K562 (cell line): Measurements from ENCODE around the gene PAX5. TPM values are rescaled to one million over a fixed set of nuclear protein-coding genes. Genes with fewer than 3 reads are reported as not detected.

ENCODE experiments used
- ATAC-seq: fragments of 200-7000 bp; cut with Tn5 transposase; 3 replicates; pipeline ENCODE4 v1.9.1; 2020; ENCODE audit warnings: moderate library complexity
- BruUV-seq: library from RNA; stranded (reverse); fragments of 400-500 nt; replicated peaks from 2 replicates; lab custom pipeline; 2021; lab: Mats Ljungman, UMichigan
- CTCF ChIA-PET: fragments of 300-600 bp; formaldehyde crosslinking; extraction: SDS; loops from one replicate; lab custom pipeline; 2021; ENCODE audit warnings: low intra/inter-chr PET ratio; lab: Yijun Ruan, JAX
- POLR2A ChIA-PET: fragments of 300-600, 350-650 bp; sonication (Branson Sonifier 250); formaldehyde crosslinking; extraction: SDS; loops from one replicate; lab custom pipeline; 2021; ENCODE audit warnings: antibody characterized with exemption, inconsistent platforms; lab: Yijun Ruan, JAX
- DNase-seq, 4 experiments: peaks; one replicate each; pipeline versions ENCODE4 v3.0.0 to v3.0.0-alpha.2; 2011 to 2018; ENCODE audit warnings: low spot score in 3 of 4, mixed read lengths in 3 of 4; ENCODE audit errors: extremely low read depth in 1 of 4
- FAIRE-seq: peaks from 2 replicates; lab custom pipeline; 2011; peaks lifted over from hg19 to GRCh38; lab: Jason Lieb, UNC
- H2AFZ ChIP-seq: 2 replicates; pipeline ENCODE4 v1.6.0; 2011; ENCODE audit warnings: low read depth, low read length, control low read depth, inconsistent platforms
- H3K27ac ChIP-seq: fragments of 200-600 bp; 3 replicates; pipeline ENCODE4 v1.8.0; 2011; ENCODE audit warnings: low read depth, mild to moderate bottlenecking, control low read depth, inconsistent platforms, low read length, moderate library complexity, mixed read lengths; ENCODE audit errors: extremely low read depth
- H3K27me3 ChIP-seq, 2 experiments: fragments of 300-600 bp in 1 of 2; 2 replicates in 1 of 2; 3 replicates in 1 of 2; pipeline versions ENCODE4 v1.6.0 to v1.8.0; 2011; ENCODE audit warnings: inconsistent platforms in 2 of 2, low read length in 2 of 2, mild to moderate bottlenecking in 1 of 2, mixed read lengths in 1 of 2, moderate library complexity in 1 of 2; ENCODE audit not compliant: control insufficient read depth in 2 of 2, insufficient read depth in 2 of 2
- H3K36me3 ChIP-seq: fragments of 300-600 bp; 3 replicates; pipeline ENCODE4 v1.8.0; 2011; ENCODE audit warnings: mild to moderate bottlenecking, low read length, inconsistent platforms; ENCODE audit not compliant: control insufficient read depth, insufficient read depth
- H3K4me1 ChIP-seq, 2 experiments: fragments of 200-600 bp in 1 of 2; replicated peaks in 1 of 2; 2 replicates in 1 of 2; 3 replicates in 1 of 2; pipeline versions ENCODE4 v1.5.1 to v1.8.0; 2011; ENCODE audit warnings: inconsistent platforms in 2 of 2, low read length in 2 of 2, mild to moderate bottlenecking in 1 of 2, mixed read lengths in 1 of 2, moderate library complexity in 1 of 2; ENCODE audit not compliant: control insufficient read depth in 2 of 2, insufficient read depth in 2 of 2
- H3K4me2 ChIP-seq: 2 replicates; pipeline ENCODE4 v1.6.1; 2011; ENCODE audit warnings: low read length, control low read depth, inconsistent platforms, mixed read lengths; ENCODE audit not compliant: insufficient read depth
- H3K4me3 ChIP-seq: fragments of 200-600 bp; sonication (generic), shearing (Covaris generic); 2 replicates; pipeline ENCODE4 v1.5.1; 2016; ENCODE audit warnings: control low read depth, inconsistent platforms
- H3K79me2 ChIP-seq: fragments of 200-600 bp; 3 replicates; pipeline ENCODE4 v1.8.0; 2011; ENCODE audit warnings: low read length, inconsistent platforms; ENCODE audit not compliant: control insufficient read depth, insufficient read depth
- H3K9ac ChIP-seq, 2 experiments: 2 replicates each; pipeline versions ENCODE4 v1.6.0 to v1.6.1; 2011; ENCODE audit warnings: low read depth in 2 of 2, low read length in 2 of 2, control low read depth in 1 of 2, inconsistent platforms in 1 of 2, mild to moderate bottlenecking in 1 of 2, mixed read lengths in 1 of 2; ENCODE audit not compliant: insufficient read depth in 1 of 2
- H3K9me1 ChIP-seq: one replicate; pipeline ENCODE4 v1.6.0; 2011; ENCODE audit warnings: inconsistent platforms, mild to moderate bottlenecking, low read length, moderate library complexity; ENCODE audit not compliant: control insufficient read depth, insufficient read depth
- H3K9me3 ChIP-seq: replicated peaks from 2 replicates; pipeline ENCODE4 v1.5.1; 2011; ENCODE audit warnings: low read depth, low read length, inconsistent platforms; ENCODE audit not compliant: control insufficient read depth, insufficient read depth
- H4K20me1 ChIP-seq: replicated peaks from 2 replicates; pipeline ENCODE4 v1.6.1; 2011; ENCODE audit warnings: low read length, inconsistent platforms, mixed read lengths; ENCODE audit not compliant: control insufficient read depth, insufficient read depth
- CC2D1A ChIP-seq: fragments of 450-650 bp; IDR thresholded peaks from 2 replicates; pipeline ENCODE4 v1.6.1; 2017; ENCODE audit warnings: mild to moderate bottlenecking
- GABPA ChIP-seq: fragments of 200-800 bp; sonication (Bioruptor generic); conservative IDR thresholded peaks from 2 replicates; pipeline ENCODE4 v1.6.1; 2016; ENCODE audit warnings: low read depth, missing genetic modification characterization, missing compliant biosample characterization
- SNIP1 ChIP-seq: fragments of 450-650 bp; IDR thresholded peaks from 2 replicates; pipeline ENCODE4 v1.7.1; 2017; ENCODE audit warnings: low read depth, mild to moderate bottlenecking
- SOX6 ChIP-seq: fragments of 450-650 bp; IDR thresholded peaks from 2 replicates; pipeline ENCODE4 v1.6.1; 2014; ENCODE audit warnings: mild to moderate bottlenecking
- ZEB2 ChIP-seq: fragments of 450-650 bp; IDR thresholded peaks from 2 replicates; pipeline ENCODE4 v1.6.1; 2016
- ZNF695 ChIP-seq: fragments of 450-650 bp; formaldehyde crosslinking; IDR thresholded peaks from 2 replicates; pipeline ENCODE4 v1.4.0; 2020; ENCODE audit warnings: mild to moderate bottlenecking, moderate library complexity
- WGBS: fragments of 100-300 bp; shearing (Covaris generic); methylation state at CpG from one replicate; pipeline ENCODE4 v1.1.6; 2016; ENCODE audit warnings: low coverage, mixed read lengths; ENCODE audit not compliant: insufficient coverage; ENCODE audit errors: missing lambda C conversion rate; 5-methylcytosine and 5-hydroxymethylcytosine counted together
- in situ Hi-C: fragments of 300-500 bp; cut with MboI; formaldehyde crosslinking; loops from 4 replicates; pipeline ENCODE4 v1.15.0; 2018; ENCODE audit warnings: inconsistent platforms, mixed read lengths
- intact Hi-C: fragments of 100-400 bp; cut with micrococcal nuclease; formaldehyde crosslinking; loops from 2 replicates; pipeline ENCODE4 v1.14.2; 2022
- polyA plus RNA-seq, 8 experiments: library from polyadenylated mRNA; depleted of rRNA in 4 of 8; stranded (reverse) in 5 of 8; unstranded in 3 of 8; fragments of >200 nt; fragmentation: Nextera tagmentation in 2 of 8; fragmentation: Illumina TruSeq in 1 of 8; extraction: Ambion mirVana in 2 of 8; extraction: Trizol in 1 of 8; gene quantifications; 2 replicates each; pipeline versions ENCODE4 v1.2.1 to v1.2.3, GENCODE V29; 2011 to 2014; ENCODE audit warnings: inconsistent platforms in 1 of 8, missing spikeins in 1 of 8
- total RNA-seq, 7 experiments: library from RNA; depleted of rRNA in 6 of 7; stranded (reverse); fragments of >200 nt in 6 of 7; fragmentation: Illumina TruSeq in 2 of 7; extraction: Trizol in 2 of 7; gene quantifications; 2 replicates each; pipeline versions ENCODE4 v1.2.1 to v1.2.3, GENCODE V29; 2011 to 2021; ENCODE audit warnings: low replicate concordance in 1 of 7
- TF ChIP-seq, protein P1 (sequence below): fragments of 450-650 bp; formaldehyde crosslinking; IDR thresholded peaks from 2 replicates; pipeline ENCODE4 v1.4.0; 2020; ENCODE audit warnings: mild to moderate bottlenecking

Gene PAX5
- total and polyA plus RNA-seq, 9 of the 15 experiments (the other 6 are each of a cell fraction or from before 2014, with no cell fraction given), result 0.03 to 0.09 TPM; not detected in 7

- in situ Hi-C loops, result no loop called here
These were observed 133.2 kb downstream of the PAX5 start for GRCh38 chr9:36900856-36901220.

More at GRCh38 chr9:36900856-36901220, 133.2 kb downstream of the PAX5 start:
- H3K9me3 ChIP-seq, result no peaks in the 10 kb centered on the region
- no peak for FAIRE-seq
- POLR2A ChIA-PET, result no interaction called here
- no peak overlapping the region for H3K4me2 ChIP-seq
- no peak overlapping the region for H3K27ac ChIP-seq
- WGBS, result 5% methylated on average over 6 of the region's 6 CpGs
- H3K9ac ChIP-seq, result no peak overlapping the region
- no peaks in the 10 kb centered on the region for H3K36me3 ChIP-seq
- H3K9me1 ChIP-seq, result no peaks in the 10 kb centered on the region
- CTCF ChIA-PET, result no interaction called here
- TF ChIP-seq, protein P1, sequence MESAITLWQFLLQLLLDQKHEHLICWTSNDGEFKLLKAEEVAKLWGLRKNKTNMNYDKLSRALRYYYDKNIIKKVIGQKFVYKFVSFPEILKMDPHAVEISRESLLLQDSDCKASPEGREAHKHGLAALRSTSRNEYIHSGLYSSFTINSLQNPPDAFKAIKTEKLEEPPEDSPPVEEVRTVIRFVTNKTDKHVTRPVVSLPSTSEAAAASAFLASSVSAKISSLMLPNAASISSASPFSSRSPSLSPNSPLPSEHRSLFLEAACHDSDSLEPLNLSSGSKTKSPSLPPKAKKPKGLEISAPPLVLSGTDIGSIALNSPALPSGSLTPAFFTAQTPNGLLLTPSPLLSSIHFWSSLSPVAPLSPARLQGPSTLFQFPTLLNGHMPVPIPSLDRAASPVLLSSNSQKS (CRISPR knock-in tag), result no peak
- TF ChIP-seq SOX6 (no peak), CC2D1A (no peak), SNIP1 (no peak), ZEB2 (no peak), ZNF695 (CRISPR knock-in tag) (no peak), GABPA (no peak)
- peaks cover 1 to 41% of the 10 kb centered on the region in 2 experiments for H3K27me3 ChIP-seq
- H3K79me2 ChIP-seq, result no peaks in the 10 kb centered on the region
- no peak overlapping the region for H2AFZ ChIP-seq
- no TSS peak for BruUV-seq
- intact Hi-C loops, result no loop called here
- 0 out of 2 replicates have a peak, but pooled peaks cover 3% of the 10 kb centered on the region for H4K20me1 ChIP-seq
- DNase-seq, result no peak
- H3K4me1 ChIP-seq, result no peaks in the 10 kb centered on the region
- H3K4me3 ChIP-seq, result no peak overlapping the region
- ATAC-seq, result no peak
